Adrenal gland (tissue), 5 donors: ENCODE data around the gene TDRD3.

ENCODE experiments used
- CTCF ChIP-seq, 6 experiments: fragments of 450-650 bp in 4 of 6; fragments of 200-600 bp in 2 of 6; sonication (generic) in 1 of 6; IDR thresholded peaks; 1 replicate in 5 of 6; 2 replicates in 1 of 6; pipeline versions ENCODE4 v1.5.1 to v1.8.0; 2016 to 2021; ENCODE audit warnings: antibody characterized with exemption in 6 of 6, mild to moderate bottlenecking in 2 of 6, moderate library complexity in 1 of 6
- POLR2A ChIP-seq, 2 donors: fragments of 450-650 bp; IDR thresholded peaks; one replicate each; pipeline ENCODE4 v1.6.1; 2017; ENCODE audit warnings: antibody characterized with exemption in 2 of 2, mild to moderate bottlenecking in 2 of 2, moderate library complexity in 1 of 2
- donor health status: DM: no; HTN: no; CAD: no.

GRCh38 chr13:60577761-60578160, 180.7 kb downstream of the TDRD3 start:
- no peak for TF ChIP-seq CTCF (IDR thresholded peaks at IDR 0.05)
- TF ChIP-seq POLR2A (IDR thresholded peaks at IDR 0.05), result no peak
